ENCODE results near the gene DNM3.

The DNM3 gene

DNA sequence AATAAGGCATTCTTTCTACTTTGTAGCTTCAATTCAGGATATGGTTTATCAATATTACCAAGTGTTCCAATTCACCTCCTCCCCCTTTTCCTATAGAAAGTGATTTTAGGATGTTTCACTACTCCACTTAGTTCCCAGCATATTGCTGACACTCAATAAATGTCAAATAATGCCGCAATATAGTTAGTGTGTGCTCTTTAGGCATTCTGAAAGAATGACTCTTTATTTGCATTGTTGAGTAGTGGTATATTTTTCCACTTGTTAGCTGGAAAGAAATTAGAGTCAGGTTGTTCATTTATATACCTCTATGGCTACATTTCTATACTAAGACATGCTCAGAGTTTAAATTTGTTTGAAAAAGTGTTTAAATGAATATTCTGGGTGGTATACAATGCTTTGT, 424.6 kb downstream of the DNM3 start:
- TF ChIP-seq EGR1 (IDR thresholded peaks at IDR 0.05) (no peak), MAX (IDR thresholded peaks at IDR 0.05) (no peak), TAF1 (IDR thresholded peaks at IDR 0.05; ENCODE audit: low read depth) (no peak), YY1 (IDR thresholded peaks at IDR 0.05; ENCODE audit: low read depth) (no peak), RAD21 (IDR thresholded peaks at IDR 0.05; ENCODE audit: low read depth) (no peak), USF1 (IDR thresholded peaks at IDR 0.05) (no peak), REST (IDR thresholded peaks at IDR 0.05; ENCODE audit: low read depth) (no peak), CEBPB (IDR thresholded peaks at IDR 0.05) (no peak), ZBTB7A (IDR thresholded peaks at IDR 0.05; ENCODE audit: low read depth) (no peak), CREB1 (IDR thresholded peaks at IDR 0.05; ENCODE audit: low read depth) (no peak), FOXM1 (IDR thresholded peaks at IDR 0.05; ENCODE audit: borderline replicate concordance, low read depth) (no peak), EP300 (IDR thresholded peaks at IDR 0.05; ENCODE audit: borderline replicate concordance) (no peak)

- no peak for TF ChIP-seq REST (IDR thresholded peaks at IDR 0.05; ENCODE audit: low read depth)
- TF ChIP-seq NFIC (IDR thresholded peaks at IDR 0.05) = no peak
- no peak for TF ChIP-seq YY1 (IDR thresholded peaks at IDR 0.05; ENCODE audit: low read depth)
- no peak for TF ChIP-seq CREB1 (IDR thresholded peaks at IDR 0.05; ENCODE audit: low read depth)
- TF ChIP-seq TCF12 (IDR thresholded peaks at IDR 0.05; ENCODE audit: low read depth) = no peak
- no peak for TF ChIP-seq MAX (IDR thresholded peaks at IDR 0.05)
- no peak for TF ChIP-seq ZBTB7A (IDR thresholded peaks at IDR 0.05; ENCODE audit: low read depth)
- TF ChIP-seq RAD21 (IDR thresholded peaks at IDR 0.05; ENCODE audit: low read depth) = no peak
- no peak for TF ChIP-seq TAF1 (IDR thresholded peaks at IDR 0.05; ENCODE audit: low read depth)
- TF ChIP-seq EP300 (IDR thresholded peaks at IDR 0.05; ENCODE audit: borderline replicate concordance) = no peak
- TF ChIP-seq EGR1 (IDR thresholded peaks at IDR 0.05) = no peak
- no peak for TF ChIP-seq FOXM1 (IDR thresholded peaks at IDR 0.05; ENCODE audit: borderline replicate concordance, low read depth)
- no peak for TF ChIP-seq CEBPB (IDR thresholded peaks at IDR 0.05)
- TF ChIP-seq TEAD4 (IDR thresholded peaks at IDR 0.05) = no peak
- TF ChIP-seq USF1 (IDR thresholded peaks at IDR 0.05) = no peak
Measured at GRCh38 chr1:172266528-172267174, 425.4 kb downstream of the DNM3 start.

DNA sequence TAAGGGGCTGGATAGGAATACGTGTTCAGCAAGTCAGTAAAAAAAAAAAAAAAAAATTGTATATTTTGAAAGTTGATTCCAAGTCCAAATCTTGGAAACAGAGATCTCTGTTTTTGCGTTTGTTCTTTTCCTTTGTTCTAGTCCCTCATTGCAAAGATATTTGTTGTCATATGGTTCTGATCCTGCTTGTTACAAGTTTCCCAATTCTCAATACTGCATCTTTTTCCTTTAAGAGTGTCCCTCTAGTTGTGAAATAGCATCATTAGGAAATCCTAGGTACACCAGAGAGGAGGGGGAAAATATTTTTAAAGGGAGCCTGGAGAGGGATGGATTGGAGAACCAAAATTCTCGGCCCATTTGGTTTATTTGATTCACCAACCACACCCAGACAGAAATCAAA, 426.9 kb downstream of the DNM3 start:
- no peak for TF ChIP-seq EP300 (IDR thresholded peaks at IDR 0.05; ENCODE audit: borderline replicate concordance)
- no peak for TF ChIP-seq TAF1 (IDR thresholded peaks at IDR 0.05; ENCODE audit: low read depth)
- TF ChIP-seq REST (IDR thresholded peaks at IDR 0.05; ENCODE audit: low read depth) = no peak
- TF ChIP-seq MAX (IDR thresholded peaks at IDR 0.05) = no peak
- TF ChIP-seq RAD21 (IDR thresholded peaks at IDR 0.05; ENCODE audit: low read depth) = no peak
- no peak for TF ChIP-seq CEBPB (IDR thresholded peaks at IDR 0.05)
- TF ChIP-seq EGR1 (IDR thresholded peaks at IDR 0.05) = no peak
- TF ChIP-seq FOXM1 (IDR thresholded peaks at IDR 0.05; ENCODE audit: borderline replicate concordance, low read depth) = no peak
- no peak for TF ChIP-seq YY1 (IDR thresholded peaks at IDR 0.05; ENCODE audit: low read depth)
- TF ChIP-seq TEAD4 (IDR thresholded peaks at IDR 0.05) = no peak
- TF ChIP-seq CREB1 (IDR thresholded peaks at IDR 0.05; ENCODE audit: low read depth) = no peak
- TF ChIP-seq ZBTB7A (IDR thresholded peaks at IDR 0.05; ENCODE audit: low read depth) = no peak
- no peak for TF ChIP-seq NFIC (IDR thresholded peaks at IDR 0.05)
- TF ChIP-seq USF1 (IDR thresholded peaks at IDR 0.05) = no peak
- no peak for TF ChIP-seq TCF12 (IDR thresholded peaks at IDR 0.05; ENCODE audit: low read depth)
